OCI-LY1 (cell line): ENCODE measurements around the gene FIS1.

Experiments
- EZH2 ChIP-seq: fragments of 200-600 bp; sonication (generic), shearing (Covaris generic); IDR thresholded peaks from 2 replicates; pipeline ENCODE4 v1.8.0; 2017; ENCODE audit warnings: borderline replicate concordance, mixed run types, mild to moderate bottlenecking, antibody characterized with exemption, low read length, moderate library complexity, mixed read lengths
- TF ChIP-seq, protein P1 (sequence below): fragments of 200-600 bp; sonication (generic), shearing (Covaris generic); IDR thresholded peaks from 2 replicates; pipeline ENCODE4 v1.5.1; 2017; ENCODE audit warnings: mild to moderate bottlenecking, antibody characterized with exemption, low read length, moderate library complexity, mixed read lengths

DNA sequence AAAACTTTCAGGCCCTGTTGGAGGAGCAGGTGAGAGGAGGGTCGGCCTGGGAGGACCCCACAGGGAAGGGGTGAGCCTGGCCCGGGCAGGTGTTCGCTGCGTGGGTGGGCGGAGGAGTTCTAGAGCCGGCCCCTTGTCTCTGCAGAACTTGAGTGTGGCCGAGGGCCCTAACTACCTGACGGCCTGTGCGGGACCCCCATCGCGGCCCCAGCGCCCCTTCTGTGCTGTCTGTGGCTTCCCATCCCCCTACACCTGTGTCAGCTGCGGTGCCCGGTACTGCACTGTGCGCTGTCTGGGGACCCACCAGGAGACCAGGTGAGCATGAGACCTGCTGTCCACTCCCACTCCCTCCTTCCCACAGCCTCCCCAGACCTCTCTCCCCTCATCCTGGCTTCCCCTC, 21.4 kb downstream of the FIS1 start:
- TF ChIP-seq, protein P1, sequence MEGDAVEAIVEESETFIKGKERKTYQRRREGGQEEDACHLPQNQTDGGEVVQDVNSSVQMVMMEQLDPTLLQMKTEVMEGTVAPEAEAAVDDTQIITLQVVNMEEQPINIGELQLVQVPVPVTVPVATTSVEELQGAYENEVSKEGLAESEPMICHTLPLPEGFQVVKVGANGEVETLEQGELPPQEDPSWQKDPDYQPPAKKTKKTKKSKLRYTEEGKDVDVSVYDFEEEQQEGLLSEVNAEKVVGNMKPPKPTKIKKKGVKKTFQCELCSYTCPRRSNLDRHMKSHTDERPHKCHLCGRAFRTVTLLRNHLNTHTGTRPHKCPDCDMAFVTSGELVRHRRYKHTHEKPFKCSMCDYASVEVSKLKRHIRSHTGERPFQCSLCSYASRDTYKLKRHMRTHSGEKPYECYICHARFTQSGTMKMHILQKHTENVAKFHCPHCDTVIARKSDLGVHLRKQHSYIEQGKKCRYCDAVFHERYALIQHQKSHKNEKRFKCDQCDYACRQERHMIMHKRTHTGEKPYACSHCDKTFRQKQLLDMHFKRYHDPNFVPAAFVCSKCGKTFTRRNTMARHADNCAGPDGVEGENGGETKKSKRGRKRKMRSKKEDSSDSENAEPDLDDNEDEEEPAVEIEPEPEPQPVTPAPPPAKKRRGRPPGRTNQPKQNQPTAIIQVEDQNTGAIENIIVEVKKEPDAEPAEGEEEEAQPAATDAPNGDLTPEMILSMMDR: no peak
- no peak for TF ChIP-seq EZH2
